GM19324 (cell line): ENCODE results near the gene TUBGCP3.

Experiments used
- ATAC-seq: cut with Tn5 transposase; IDR thresholded peaks from one replicate; pipeline ENCODE4 v1.9.1; 2021; ENCODE audit warnings: mild to moderate bottlenecking, moderate library complexity; ENCODE audit not compliant: unreplicated experiment, low FRiP score

TUBGCP3 gene

GRCh38 chr13:112618501-112618900 is 30.5 kb upstream of the TUBGCP3 start:
- no peak for ATAC-seq

- ATAC-seq = no peak
Measured at GRCh38 chr13:112617754-112618375, 29.9 kb upstream of the TUBGCP3 start.

DNA sequence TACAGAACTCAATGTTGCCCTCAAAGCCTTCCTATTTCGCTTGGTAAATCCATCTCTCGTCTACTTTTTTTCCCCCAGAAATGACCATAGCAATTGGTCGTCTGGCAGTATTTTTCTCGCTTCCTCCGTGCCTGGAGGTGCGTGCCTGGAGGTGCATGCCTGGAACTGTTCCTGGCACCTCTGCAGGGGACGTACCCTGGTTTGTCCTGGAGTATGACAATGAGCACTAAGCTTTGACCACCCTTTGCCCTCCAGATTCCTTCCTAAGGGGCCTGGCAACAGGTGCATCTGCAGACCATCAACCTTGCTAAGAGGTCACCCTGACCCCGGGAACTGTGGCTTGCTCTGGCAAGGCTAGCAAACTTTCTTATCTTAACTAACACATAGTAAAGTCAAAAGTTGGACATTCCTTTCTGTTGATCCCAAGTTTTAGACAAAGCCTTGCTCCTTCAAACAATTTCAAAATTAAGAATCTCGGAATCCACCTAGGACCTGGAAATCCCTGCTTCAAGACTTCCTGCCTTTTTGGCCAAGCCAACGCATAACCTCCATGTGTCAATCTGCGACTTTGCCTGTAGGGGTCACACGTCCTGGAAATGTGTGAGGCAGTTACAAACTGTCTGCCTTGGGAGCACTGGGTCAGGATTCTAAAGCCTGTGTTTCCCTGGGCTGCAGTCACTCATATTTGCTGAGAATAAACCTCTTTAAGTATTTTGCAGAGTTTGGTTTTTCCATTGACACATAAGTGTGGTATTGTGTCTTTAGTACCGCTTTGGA is 28.8 kb upstream of the TUBGCP3 start:
- no peak for ATAC-seq

- no peak for ATAC-seq
Measured at GRCh38 chr13:112615391-112615790, 27.4 kb upstream of the TUBGCP3 start.

GRCh38 chr13:112614835-112615234 is 26.9 kb upstream of the TUBGCP3 start:
- no peak for ATAC-seq

DNA sequence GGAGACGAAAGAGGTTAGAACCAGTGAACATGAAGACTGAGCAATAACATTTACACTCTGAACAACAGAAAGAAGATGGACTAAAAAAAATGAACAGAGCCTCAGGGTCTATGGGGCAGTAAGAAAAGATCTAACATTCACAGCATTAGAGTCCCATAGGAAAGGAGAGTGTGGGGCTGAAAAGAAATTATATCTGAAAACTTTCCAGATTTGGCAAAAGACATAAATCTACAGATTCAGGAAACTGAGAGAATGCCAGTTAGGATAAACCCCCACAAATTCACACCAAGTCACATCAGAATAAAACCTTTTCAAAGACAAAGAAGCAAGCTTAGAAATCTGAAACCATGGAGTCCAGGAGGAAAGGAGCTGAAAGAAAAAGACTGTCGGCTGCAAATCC is 20.3 kb upstream of the TUBGCP3 start:
- no peak for ATAC-seq

DNA sequence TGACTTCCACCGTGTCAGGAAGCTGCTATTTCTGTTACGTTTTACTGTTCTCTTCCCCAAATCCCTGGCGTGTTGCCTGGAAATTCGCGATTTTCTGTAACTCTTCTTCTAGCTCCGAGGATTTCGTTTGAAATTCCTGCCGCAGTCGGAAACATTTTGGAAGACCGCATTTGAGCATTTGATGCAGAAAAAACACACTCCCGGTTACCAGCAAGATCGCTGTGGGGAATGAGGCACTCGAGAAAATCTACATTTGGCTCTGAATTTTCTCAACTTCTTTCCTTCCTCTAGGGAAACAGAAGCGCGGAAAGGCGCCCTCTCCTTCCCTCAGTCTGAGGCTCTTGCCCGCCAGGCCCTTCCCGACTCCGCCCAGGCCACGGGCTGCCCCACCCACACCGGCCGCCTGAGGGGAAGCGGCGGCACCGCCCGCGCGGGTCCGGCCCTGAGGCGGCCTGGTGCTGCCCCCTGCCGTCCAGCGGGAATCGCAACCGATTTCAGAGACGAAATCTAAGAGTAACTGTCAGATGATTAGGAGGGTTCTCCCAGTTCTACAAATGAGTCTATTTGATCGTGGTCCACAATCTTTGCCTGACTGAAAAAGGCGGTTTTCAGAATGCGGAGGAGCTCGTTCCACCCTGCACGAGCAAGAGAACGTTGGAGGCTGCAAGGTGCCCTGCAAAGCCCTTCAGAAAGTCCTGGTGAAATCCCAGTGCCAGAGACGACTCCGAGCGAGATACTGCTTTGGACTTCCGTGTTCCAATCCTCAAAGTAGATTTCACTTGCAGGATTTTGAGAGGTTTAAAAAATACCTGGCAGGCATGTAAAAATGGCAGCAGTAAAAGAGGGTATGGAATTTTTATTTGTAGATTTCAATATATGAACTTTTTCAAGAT is 18.4 kb upstream of the TUBGCP3 start:
- ATAC-seq = peak; percentile 99

DNA sequence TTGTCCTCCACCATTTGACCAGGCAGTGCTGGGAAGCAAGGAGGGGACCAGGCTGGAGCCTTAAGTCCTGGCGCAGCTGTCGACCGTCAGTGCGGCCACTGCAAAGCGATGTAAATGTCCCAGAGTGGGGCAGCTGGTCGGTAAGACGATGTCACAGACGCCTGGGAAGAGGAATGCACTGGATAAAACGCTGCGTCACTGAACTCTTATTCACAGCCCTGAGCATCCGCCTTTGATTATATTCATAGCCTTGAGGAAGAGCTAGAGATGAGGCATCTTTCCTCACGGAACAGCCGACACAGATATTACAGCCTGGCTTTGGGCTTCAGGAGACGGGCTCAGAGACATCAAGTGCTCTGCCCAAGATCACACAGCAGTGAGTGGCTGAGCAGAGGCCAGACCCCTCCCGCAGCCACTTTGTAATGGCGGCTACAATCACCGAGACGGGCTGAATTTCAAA is 17.6 kb upstream of the TUBGCP3 start:
- ATAC-seq = no peak

GRCh38 chr13:112603641-112604225 is 15.8 kb upstream of the TUBGCP3 start:
- no peak for ATAC-seq

DNA sequence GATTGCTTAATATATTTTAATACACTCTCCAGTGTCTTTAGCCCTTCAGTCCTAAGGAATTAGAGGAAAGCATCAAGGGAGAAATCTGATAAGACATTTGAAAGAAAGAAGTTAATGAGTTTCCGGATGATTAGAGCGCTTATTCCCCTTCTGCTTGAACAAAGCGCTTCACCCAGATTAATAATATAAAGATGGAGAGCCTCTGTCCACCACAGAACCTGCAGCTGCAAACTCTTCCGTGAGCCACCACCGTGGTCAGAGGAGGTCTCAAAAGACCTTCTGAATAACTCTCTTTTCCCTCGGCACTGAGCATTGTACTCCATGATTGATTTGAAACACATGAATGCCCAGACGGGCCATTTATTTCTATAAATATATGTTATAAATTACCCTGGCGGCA is 14.2 kb upstream of the TUBGCP3 start:
- no peak for ATAC-seq

GRCh38 chr13:112601371-112601770 is 13.4 kb upstream of the TUBGCP3 start:
- ATAC-seq = no peak

DNA sequence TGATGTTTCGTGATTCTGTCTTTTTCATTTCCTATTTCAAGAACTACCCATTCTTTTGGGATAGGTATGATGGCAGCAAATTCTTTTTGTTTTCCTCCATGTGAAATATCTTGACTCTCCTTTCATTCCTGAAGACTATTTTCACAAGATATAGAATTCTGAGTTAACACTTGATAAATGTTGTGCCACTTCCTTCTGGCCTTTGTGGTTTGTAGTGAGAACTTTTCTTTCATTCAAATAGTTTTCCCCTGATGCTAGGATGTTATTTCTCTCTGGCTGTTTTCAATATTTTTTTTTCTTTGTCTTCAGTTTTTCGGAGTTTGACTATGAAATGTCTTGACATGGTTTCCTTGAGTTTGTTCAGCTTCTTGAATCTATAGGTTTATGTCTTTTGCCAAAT is 8.3 kb upstream of the TUBGCP3 start:
- ATAC-seq = no peak

DNA sequence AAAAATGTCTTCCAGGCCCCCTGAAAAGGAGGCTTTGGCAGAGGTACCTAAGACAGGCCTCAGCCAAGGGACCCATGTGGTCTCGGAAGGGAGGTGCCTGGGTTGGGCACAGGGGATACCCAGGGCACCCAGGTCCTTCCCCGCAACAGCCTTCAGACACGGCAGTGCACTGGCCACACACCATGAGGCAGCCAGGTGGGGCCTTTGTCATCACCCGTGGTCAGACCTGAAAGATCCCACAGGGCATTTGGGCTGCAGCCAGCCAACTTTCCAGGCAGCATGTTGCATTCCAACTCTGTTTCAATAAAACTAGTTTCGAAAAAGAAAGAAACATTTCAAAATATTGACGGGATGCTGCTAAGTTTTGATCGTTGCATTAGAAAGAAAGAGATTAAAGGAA is 4.7 kb upstream of the TUBGCP3 start:
- ATAC-seq = no peak

GRCh38 chr13:112592181-112592580 is 4.2 kb upstream of the TUBGCP3 start:
- ATAC-seq = no peak

DNA sequence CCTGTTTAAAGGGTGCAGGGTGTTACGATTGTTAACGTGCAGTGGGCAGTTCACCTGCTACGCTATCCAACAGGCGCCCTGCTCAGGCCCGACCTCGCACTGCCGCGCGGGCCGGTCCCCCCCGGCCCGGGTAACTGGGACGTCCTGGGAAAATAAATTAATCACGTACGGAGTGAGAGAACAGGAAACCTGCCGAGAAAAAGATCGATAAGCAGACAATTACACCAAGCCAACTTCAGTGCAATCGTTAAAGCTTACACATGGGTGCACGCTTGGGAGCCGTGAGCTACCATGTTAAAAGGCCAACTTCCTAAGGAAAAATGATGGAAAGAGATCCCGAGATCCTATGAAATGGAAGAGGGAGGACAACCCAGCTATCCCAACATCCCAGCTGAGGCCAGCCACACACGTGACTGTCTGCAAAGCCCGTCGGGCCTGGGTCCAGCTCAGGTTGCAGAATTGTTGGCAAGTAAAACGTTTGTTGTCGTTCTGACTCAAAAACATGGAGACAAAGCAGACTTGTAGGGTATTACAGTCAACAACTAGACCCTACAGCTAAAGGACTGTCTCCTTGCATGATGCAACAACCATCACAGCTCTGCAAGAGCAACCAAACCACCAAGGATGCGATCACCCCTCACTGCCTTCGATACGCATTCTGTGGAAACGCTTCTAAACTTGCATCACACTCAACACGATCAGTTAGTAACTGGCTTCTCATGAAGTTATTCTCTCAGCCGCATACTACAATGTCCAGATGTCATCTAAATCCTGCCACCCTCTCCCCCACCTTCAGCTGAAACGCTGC is 741 bp upstream of the TUBGCP3 start:
- ATAC-seq = no peak

DNA sequence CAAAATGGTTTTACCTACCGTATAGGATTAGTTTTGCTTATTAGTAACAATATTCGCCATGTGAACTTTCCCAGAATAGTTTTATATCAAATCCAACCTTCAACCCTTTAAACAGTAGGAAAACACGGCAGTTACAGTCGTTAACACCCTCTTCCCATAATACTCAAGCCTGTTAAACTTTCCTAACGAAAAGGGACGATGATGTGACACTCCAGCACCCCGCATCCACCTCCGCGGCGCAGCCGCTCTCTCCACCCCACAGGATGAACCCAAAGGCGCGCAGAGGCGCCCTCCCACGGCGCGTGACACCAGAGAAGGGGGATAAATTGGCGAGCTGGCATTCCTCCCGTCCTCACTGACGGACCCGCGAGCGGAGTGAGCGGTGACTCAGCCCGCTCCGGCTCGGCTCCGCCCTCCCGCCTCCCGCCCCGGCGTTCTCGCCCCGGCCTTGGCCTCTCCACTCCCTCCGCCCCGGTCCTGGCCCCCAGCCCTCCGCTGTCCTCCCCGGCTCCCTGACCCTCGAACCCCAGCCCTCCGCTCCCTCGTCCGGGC is 665 bp downstream of the TUBGCP3 start:
- peak; percentile 38 for ATAC-seq

DNA sequence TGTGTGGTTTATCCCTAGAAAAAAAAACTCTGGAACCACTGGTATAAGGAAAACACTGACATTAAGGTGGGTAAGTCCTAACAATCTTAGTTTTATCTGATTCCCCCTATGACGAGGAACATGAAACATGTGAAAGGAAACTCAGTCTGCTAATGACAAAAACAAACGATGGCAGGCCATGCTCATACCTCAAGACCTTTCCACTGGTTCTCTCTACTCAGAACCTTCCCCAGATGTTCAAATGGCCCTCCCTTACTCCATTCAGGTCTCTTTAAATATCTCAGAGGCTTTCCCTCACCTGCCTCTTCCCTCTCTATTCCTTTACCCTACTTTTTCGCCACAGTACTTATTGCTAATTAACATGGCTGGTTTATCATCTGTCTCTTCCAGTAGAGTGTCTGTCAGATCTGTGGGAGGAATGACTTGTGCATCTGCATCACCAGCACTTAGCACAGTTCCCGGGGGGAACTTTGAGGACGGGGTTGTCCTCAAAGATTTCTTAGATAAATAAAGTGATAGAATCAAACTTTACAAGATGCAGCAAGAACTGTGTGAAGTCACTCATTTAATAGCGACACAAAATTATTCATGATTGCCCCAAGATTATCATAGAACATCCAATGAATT is 1.5 kb downstream of the TUBGCP3 start:
- ATAC-seq = no peak

- ATAC-seq = no peak
Measured at GRCh38 chr13:112583592-112584277, 4.2 kb downstream of the TUBGCP3 start.

DNA sequence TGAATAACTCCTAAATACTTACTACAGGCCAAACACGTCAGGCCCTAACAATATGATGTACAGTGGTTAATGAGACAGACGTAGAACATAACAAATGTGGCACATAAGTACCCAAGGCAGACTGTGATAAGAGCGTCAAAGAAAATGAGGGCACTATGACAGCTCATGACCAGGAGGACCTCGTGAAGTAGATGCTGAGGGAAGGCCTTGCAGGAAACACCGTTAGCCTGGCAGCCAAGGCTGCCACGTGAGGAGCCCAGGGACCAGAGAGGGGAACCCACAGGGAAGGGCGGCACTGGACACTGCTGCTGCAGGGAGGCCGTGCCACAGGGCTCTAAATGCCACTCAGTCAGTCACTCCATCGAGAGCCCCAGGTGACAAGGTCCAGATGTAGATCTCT is 5.7 kb downstream of the TUBGCP3 start:
- no peak for ATAC-seq
